ENCODE data around the gene KATNB1.
"Not testable (repeated sequence)": the region's sequence is repeated elsewhere in the genome, so short reads cannot be mapped to it uniquely, and the experiment has no call there.

The KATNB1 gene

GRCh38 chr16:57774705-57775285 lies 39.2 kb downstream of the KATNB1 start:
- H3K4me3 ChIP-seq (ENCODE audit: low read depth, low read length), result no peak overlapping the region
- no peak for TF ChIP-seq CTCF (IDR thresholded peaks at IDR 0.05; ENCODE audit: borderline replicate concordance, insufficient read depth, low read depth, low read length)

DNA sequence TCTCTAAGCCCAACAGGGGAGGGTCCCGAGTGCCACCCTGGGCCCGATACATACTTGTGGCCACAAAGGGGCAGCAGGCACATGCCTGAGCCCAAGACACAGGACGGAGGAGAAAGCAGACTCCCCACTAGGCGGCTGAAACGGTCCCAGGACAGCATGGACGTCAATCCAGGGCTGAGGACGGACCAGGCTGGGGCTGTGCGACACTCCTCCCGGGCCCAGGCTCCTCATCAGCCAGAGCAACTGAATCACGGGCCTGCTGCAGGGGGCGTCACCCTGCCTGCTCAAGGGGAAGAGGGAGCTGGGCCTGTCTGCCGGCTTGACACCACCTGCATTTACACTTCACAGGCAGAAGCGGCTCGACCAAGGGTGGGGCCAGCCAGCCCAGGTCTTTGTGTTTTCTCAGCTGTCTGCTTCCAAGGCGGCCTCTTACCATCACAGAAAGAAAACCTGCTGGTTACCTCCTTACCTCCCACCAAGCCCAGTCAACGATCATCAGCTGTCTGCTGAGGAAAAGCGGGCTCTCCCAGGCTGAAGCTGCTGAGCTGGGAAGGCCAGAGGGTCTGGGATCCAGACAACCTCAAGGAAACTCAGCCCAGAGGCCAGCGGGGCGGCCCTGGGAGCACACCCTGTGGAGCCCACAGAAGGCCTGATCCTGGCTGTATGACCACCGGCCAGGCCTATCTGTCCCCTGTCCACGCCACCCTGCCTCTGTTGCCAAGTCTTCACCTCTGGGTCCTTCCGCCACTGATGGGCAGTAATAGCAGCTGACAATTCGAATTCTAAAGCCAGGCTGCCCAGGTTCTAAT lies 40.3 kb downstream of the KATNB1 start:
- 0 out of 2 replicates have a peak, but pooled peaks have one; percentile 23 for TF ChIP-seq CTCF (IDR thresholded peaks at IDR 0.05; ENCODE audit: borderline replicate concordance, insufficient read depth, low read depth, low read length)
- H3K4me3 ChIP-seq (ENCODE audit: low read depth, low read length), result no peak overlapping the region

DNA sequence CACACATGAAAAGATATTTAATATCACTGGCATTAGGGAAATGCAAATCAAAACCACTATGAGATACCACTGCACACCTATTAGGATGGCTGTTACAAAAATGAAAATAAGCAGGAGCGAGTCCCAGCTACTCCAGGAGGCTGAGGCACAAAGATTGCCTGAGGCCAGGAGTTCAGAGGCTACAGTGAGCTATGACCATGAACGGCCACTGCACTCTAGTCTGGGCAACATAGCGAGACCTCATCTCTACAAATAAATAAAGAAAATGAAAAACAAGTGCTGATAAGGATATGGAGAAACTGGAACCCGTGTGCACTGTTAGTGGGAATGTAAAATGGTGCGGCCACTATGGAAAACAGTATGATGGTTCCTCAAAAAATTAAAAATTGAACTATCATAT lies 43.1 kb downstream of the KATNB1 start:
- no peak overlapping the region for H3K4me3 ChIP-seq (ENCODE audit: low read depth, low read length)
- no peak for TF ChIP-seq CTCF (IDR thresholded peaks at IDR 0.05; ENCODE audit: borderline replicate concordance, insufficient read depth, low read depth, low read length)

DNA sequence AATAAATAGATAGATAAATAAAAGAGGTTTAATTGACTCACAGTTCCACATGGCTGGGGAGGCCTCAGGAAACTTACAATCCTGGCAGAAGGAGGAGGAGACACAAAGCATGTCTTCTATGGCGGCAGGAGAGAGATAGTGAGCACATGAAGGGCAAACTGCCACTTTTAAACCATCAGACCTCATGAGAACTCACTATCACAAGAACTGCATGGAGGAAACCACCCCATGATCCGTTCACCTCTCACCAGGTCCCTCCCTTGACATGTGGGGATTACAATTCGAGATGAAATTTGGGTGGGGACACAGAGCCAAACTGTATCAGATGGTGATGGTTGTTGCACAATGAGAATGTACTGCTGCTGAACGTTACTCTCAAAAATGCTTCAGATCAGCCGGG lies 44.3 kb downstream of the KATNB1 start:
- H3K4me3 ChIP-seq (ENCODE audit: low read depth, low read length), result not testable (repeated sequence)

DNA sequence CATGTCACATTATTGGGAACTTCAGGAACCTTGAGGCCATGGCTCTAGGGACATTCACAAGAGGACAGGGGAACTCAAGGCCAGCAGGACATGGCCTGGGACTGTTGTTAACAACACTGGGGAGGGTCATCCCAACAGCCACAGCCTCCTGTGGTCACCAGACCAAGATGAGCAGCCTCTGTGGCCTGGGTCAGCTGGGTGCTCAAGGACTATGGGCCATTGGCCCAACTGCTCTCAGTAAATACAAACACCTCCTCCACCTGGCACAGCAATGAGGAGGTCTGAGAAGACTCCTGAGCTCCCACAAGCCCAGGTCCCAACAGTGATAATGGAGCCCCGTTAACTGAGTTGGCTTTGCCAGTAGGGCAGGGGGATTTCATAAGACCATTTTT lies 45.8 kb downstream of the KATNB1 start:
- no peak overlapping the region for H3K4me3 ChIP-seq (ENCODE audit: low read depth, low read length)
- TF ChIP-seq CTCF (IDR thresholded peaks at IDR 0.05; ENCODE audit: borderline replicate concordance, insufficient read depth, low read depth, low read length), result no peak

DNA sequence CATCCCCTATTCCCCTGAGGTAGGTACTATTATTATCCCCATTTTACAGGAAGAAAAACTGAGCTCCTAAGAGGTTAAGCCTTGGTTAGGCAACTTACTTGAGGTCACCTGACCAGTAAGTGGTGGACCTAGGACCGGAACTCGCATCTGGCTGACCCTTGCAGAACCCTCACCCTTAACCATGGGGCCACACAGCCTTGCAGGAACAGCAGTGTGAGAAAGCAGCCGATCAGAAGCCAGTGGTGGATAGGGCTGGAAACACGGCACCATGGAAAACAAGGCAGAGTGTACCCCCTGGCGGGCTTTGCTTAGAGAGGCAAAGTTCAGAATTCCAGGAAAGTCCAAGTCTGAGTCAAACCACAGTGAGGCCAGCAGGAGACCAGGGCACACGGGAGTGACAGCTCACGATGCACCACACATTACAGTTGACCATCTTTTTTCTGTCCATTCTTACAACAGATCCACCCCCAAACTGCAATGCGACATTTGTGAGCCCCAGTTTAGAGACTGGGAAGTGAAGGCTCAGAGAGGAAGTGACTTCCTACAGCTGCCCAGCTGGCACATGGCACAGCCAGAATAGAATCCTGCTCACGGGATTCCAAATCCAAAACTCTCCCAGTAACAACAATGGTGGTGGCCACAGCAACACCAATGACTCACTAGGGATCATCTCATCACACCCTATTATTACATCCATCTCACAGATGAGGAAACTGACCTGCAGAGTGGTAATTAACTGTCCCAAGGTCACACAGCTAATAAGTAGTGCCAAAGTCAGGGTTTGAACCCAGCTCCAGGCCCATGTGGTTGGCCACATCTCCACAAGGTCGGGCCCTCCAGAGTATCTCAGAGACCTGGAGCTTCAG lies 46.4 kb downstream of the KATNB1 start:
- no peak overlapping the region for H3K4me3 ChIP-seq (ENCODE audit: low read depth, low read length)
- TF ChIP-seq CTCF (IDR thresholded peaks at IDR 0.05; ENCODE audit: borderline replicate concordance, insufficient read depth, low read depth, low read length), result no peak

GRCh38 chr16:57782607-57783055 lies 47.1 kb downstream of the KATNB1 start:
- H3K4me3 ChIP-seq (ENCODE audit: low read depth, low read length), result not testable (repeated sequence)
